ENCODE measurements around the gene NAPEPLD. TPM values are rescaled to one million over a fixed set of nuclear protein-coding genes. Genes with fewer than 3 reads are reported as not detected.

NAPEPLD gene
- total RNA-seq, 1 donor from 2014 or later, result 7.6 TPM

DNA sequence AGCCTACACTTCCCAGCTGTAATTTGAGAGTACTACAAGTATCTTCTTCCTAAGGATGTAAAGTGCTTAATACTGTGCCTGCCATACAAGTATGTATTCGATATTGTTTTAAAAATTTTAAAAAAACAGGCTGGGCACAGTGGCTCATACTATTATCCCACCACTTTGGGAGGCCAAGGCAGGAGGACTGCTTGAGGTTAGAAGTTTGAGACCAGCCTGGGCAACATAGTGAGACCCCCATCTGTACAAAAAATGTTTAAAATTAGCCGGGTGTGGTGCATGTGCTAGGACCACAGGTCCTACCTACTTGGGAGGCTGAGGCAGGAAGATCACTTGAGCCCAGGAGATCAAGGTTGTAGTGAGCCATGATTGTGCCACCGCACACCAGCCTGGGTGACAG lies 65.7 kb downstream of the NAPEPLD start:
- Mint-ChIP-seq H3K27ac (ENCODE audit: unreplicated experiment) (no peak overlapping the region), H3K36me3 (ENCODE audit: low read depth, unreplicated experiment) (peaks cover 4% of the 10 kb centered on the region), H3K4me1 (ENCODE audit: low read depth, unreplicated experiment) (no peaks in the 10 kb centered on the region), H3K4me3 (ENCODE audit: unreplicated experiment) (no peak overlapping the region), H3K27me3 (ENCODE audit: low read depth, unreplicated experiment) (no peaks in the 10 kb centered on the region), H3K9me3 (ENCODE audit: unreplicated experiment) (no peaks in the 10 kb centered on the region)
- H3K79me2 ChIP-seq (ENCODE audit: insufficient read depth, low read length), result peaks cover 47% of the 10 kb centered on the region
- no peak for FAIRE-seq
- H3K27me3 ChIP-seq (ENCODE audit: insufficient read depth, low read length), result no peaks in the 10 kb centered on the region
- TF ChIP-seq, protein P1, sequence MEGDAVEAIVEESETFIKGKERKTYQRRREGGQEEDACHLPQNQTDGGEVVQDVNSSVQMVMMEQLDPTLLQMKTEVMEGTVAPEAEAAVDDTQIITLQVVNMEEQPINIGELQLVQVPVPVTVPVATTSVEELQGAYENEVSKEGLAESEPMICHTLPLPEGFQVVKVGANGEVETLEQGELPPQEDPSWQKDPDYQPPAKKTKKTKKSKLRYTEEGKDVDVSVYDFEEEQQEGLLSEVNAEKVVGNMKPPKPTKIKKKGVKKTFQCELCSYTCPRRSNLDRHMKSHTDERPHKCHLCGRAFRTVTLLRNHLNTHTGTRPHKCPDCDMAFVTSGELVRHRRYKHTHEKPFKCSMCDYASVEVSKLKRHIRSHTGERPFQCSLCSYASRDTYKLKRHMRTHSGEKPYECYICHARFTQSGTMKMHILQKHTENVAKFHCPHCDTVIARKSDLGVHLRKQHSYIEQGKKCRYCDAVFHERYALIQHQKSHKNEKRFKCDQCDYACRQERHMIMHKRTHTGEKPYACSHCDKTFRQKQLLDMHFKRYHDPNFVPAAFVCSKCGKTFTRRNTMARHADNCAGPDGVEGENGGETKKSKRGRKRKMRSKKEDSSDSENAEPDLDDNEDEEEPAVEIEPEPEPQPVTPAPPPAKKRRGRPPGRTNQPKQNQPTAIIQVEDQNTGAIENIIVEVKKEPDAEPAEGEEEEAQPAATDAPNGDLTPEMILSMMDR (IDR thresholded peaks at IDR 0.05; ENCODE audit: insufficient read depth, low read depth, low read length), result no peak
- no peak for TF ChIP-seq EZH2 (IDR thresholded peaks at IDR 0.05; ENCODE audit: insufficient read depth, low read length)
- H4K20me1 ChIP-seq (ENCODE audit: insufficient read depth, low read length), result no peaks in the 10 kb centered on the region
- no peak overlapping the region for H3K27ac ChIP-seq (ENCODE audit: low read depth, low read length)
- H3K4me3 ChIP-seq (ENCODE audit: insufficient read depth, low read depth, low read length), result no peak overlapping the region
- no peak for DNase-seq (ENCODE audit: low read depth)
- no peak overlapping the region for H3K9ac ChIP-seq (ENCODE audit: low read length)
- no peaks in the 10 kb centered on the region for H3K4me1 ChIP-seq (ENCODE audit: insufficient read depth, low read length)
- peaks cover 13% of the 10 kb centered on the region for H3K36me3 ChIP-seq (ENCODE audit: insufficient read depth, low read length)
- H2AFZ ChIP-seq (ENCODE audit: low read depth, low read length), result no peak overlapping the region
- H3K4me2 ChIP-seq (ENCODE audit: low read length), result no peak overlapping the region
- no peaks in the 10 kb centered on the region for H3K9me3 ChIP-seq (ENCODE audit: insufficient read depth, low read depth, low read length)

DNA sequence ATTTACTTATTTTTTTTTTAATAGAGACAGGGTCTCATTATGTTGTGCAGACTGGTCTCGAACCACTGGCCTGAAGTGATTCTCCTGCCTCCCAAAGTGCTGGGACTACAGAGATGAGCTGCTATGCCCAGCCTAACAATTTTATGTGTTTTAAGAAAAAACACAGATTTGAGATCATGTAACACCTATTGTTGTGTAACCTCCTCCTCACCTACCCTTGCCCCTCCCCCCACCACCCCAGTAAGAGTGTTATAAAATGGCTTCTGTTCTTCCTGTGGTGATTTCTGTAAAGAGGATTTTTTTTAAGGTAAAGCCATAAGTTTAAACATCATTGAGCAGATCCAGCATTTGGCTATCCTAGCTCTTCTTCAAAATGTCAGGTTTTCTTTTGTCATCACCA lies 66.4 kb downstream of the NAPEPLD start:
- Mint-ChIP-seq H3K27ac (ENCODE audit: unreplicated experiment) (no peak overlapping the region), H3K9me3 (ENCODE audit: unreplicated experiment) (no peaks in the 10 kb centered on the region), H3K27me3 (ENCODE audit: low read depth, unreplicated experiment) (no peaks in the 10 kb centered on the region), H3K36me3 (ENCODE audit: low read depth, unreplicated experiment) (peaks cover 8% of the 10 kb centered on the region), H3K4me1 (ENCODE audit: low read depth, unreplicated experiment) (no peaks in the 10 kb centered on the region), H3K4me3 (ENCODE audit: unreplicated experiment) (no peak overlapping the region)
- TF ChIP-seq EZH2 (IDR thresholded peaks at IDR 0.05; ENCODE audit: insufficient read depth, low read length), result no peak
- TF ChIP-seq, protein P1 (IDR thresholded peaks at IDR 0.05; ENCODE audit: insufficient read depth, low read depth, low read length), result no peak
- Histone ChIP-seq H3K4me3 (ENCODE audit: insufficient read depth, low read depth, low read length) (no peak overlapping the region), H4K20me1 (ENCODE audit: insufficient read depth, low read length) (no peaks in the 10 kb centered on the region), H3K4me1 (ENCODE audit: insufficient read depth, low read length) (no peaks in the 10 kb centered on the region), H3K27ac (ENCODE audit: low read depth, low read length) (no peak overlapping the region), H3K9ac (ENCODE audit: low read length) (no peak overlapping the region), H3K27me3 (ENCODE audit: insufficient read depth, low read length) (no peaks in the 10 kb centered on the region), H3K4me2 (ENCODE audit: low read length) (no peak overlapping the region), H3K36me3 (ENCODE audit: insufficient read depth, low read length) (peaks cover 13% of the 10 kb centered on the region), H2AFZ (ENCODE audit: low read depth, low read length) (no peak overlapping the region), H3K79me2 (ENCODE audit: insufficient read depth, low read length) (peaks cover 54% of the 10 kb centered on the region), H3K9me3 (ENCODE audit: insufficient read depth, low read depth, low read length) (no peaks in the 10 kb centered on the region)
- DNase-seq (ENCODE audit: low read depth) (no peak), FAIRE-seq (no peak)

DNA sequence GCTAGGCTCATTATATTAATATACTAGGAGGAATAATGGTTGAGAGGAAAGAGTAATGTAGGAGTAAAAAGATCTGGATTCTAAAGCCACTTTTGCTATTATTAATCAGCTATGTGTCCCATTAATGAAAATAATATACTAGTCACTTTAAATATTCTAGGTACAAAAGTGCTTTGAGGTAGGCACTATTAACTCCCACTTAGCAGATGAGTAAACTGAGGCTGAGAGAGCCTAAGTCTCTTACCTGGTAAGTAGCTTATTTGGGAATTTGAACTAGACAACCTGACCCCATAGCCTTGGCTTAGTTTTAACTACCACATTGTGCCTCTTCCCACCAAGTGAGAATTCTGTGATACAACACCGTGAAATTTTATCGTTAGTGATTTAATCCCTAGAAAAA lies 68.0 kb downstream of the NAPEPLD start:
- Mint-ChIP-seq H3K9me3 (ENCODE audit: unreplicated experiment) (no peaks in the 10 kb centered on the region), H3K27me3 (ENCODE audit: low read depth, unreplicated experiment) (no peaks in the 10 kb centered on the region), H3K4me1 (ENCODE audit: low read depth, unreplicated experiment) (no peaks in the 10 kb centered on the region), H3K27ac (ENCODE audit: unreplicated experiment) (no peak overlapping the region), H3K36me3 (ENCODE audit: low read depth, unreplicated experiment) (peaks cover 7% of the 10 kb centered on the region), H3K4me3 (ENCODE audit: unreplicated experiment) (no peak overlapping the region)
- Histone ChIP-seq H2AFZ (ENCODE audit: low read depth, low read length) (no peak overlapping the region), H3K27ac (ENCODE audit: low read depth, low read length) (no peak overlapping the region), H3K27me3 (ENCODE audit: insufficient read depth, low read length) (no peaks in the 10 kb centered on the region), H3K4me1 (ENCODE audit: insufficient read depth, low read length) (no peaks in the 10 kb centered on the region), H3K9me3 (ENCODE audit: insufficient read depth, low read depth, low read length) (no peaks in the 10 kb centered on the region), H3K79me2 (ENCODE audit: insufficient read depth, low read length) (peaks cover 70% of the 10 kb centered on the region), H4K20me1 (ENCODE audit: insufficient read depth, low read length) (peaks cover 5% of the 10 kb centered on the region), H3K36me3 (ENCODE audit: insufficient read depth, low read length) (peaks cover 13% of the 10 kb centered on the region), H3K4me3 (ENCODE audit: insufficient read depth, low read depth, low read length) (no peak overlapping the region), H3K4me2 (ENCODE audit: low read length) (no peak overlapping the region), H3K9ac (ENCODE audit: low read length) (no peak overlapping the region)
- no peak for TF ChIP-seq EZH2 (IDR thresholded peaks at IDR 0.05; ENCODE audit: insufficient read depth, low read length)
- TF ChIP-seq, protein P1 (IDR thresholded peaks at IDR 0.05; ENCODE audit: insufficient read depth, low read depth, low read length), result no peak
- no peak for DNase-seq (ENCODE audit: low read depth)
- no peak for FAIRE-seq

Measured in astrocyte (in vitro differentiated cells and primary cell).